HL-60 (cell line): ENCODE results near the gene SZRD1.

ENCODE experiments used
- DNase-seq, 2 experiments: peaks; one replicate each; pipeline ENCODE4 v3.0.0-alpha.2; 2010 to 2020; ENCODE audit warnings: low read depth in 1 of 2, low spot score in 1 of 2
- H3K27ac ChIP-seq: fragments of 250-450 bp; sonication (Bioruptor Pico); replicated peaks from 2 replicates; pipeline ENCODE4 v1.5.1; 2020; ENCODE audit warnings: mild to moderate bottlenecking, moderate library complexity
- H3K27me3 ChIP-seq: fragments of 250-450 bp; sonication (Bioruptor Pico); 2 replicates; pipeline ENCODE4 v1.5.1; 2021; ENCODE audit warnings: mild to moderate bottlenecking, moderate library complexity; ENCODE audit not compliant: insufficient read depth, poor library complexity, severe bottlenecking
- H3K4me3 ChIP-seq: replicated peaks from 2 replicates; pipeline ENCODE4 v1.5.1; 2011; ENCODE audit warnings: mild to moderate bottlenecking, control low read depth, low read length; ENCODE audit not compliant: insufficient read depth
- CTCF ChIP-seq: IDR thresholded peaks from one replicate; pipeline ENCODE4 v1.5.1; 2011; ENCODE audit warnings: low read length, control low read depth, inconsistent platforms; ENCODE audit not compliant: insufficient read depth
- GABPA ChIP-seq: IDR thresholded peaks from 2 replicates; pipeline ENCODE4 v1.6.1; 2012; ENCODE audit warnings: low read depth
- POLR2AphosphoS5 ChIP-seq: IDR thresholded peaks from 2 replicates; pipeline ENCODE4 v1.6.1; 2012; ENCODE audit warnings: low read depth
- SPI1 ChIP-seq: IDR thresholded peaks from 2 replicates; pipeline ENCODE4 v1.6.1; 2012; ENCODE audit warnings: low read depth, mild to moderate bottlenecking, borderline replicate concordance
- TF ChIP-seq, protein P1 (sequence below): IDR thresholded peaks from 2 replicates; pipeline ENCODE4 v1.6.1; 2012; ENCODE audit warnings: low read depth; ENCODE audit not compliant: insufficient replicate concordance

The SZRD1 gene

GRCh38 chr1:16410803-16411202 is 43.8 kb downstream of the SZRD1 start:
- Histone ChIP-seq H3K4me3 (no peak overlapping the region), H3K27me3 (no peaks in the 10 kb centered on the region), H3K27ac (no peak overlapping the region)
- no peak for DNase-seq
- TF ChIP-seq POLR2AphosphoS5 (no peak), CTCF (no peak), SPI1 (no peak), GABPA (no peak)
- TF ChIP-seq, protein P1, sequence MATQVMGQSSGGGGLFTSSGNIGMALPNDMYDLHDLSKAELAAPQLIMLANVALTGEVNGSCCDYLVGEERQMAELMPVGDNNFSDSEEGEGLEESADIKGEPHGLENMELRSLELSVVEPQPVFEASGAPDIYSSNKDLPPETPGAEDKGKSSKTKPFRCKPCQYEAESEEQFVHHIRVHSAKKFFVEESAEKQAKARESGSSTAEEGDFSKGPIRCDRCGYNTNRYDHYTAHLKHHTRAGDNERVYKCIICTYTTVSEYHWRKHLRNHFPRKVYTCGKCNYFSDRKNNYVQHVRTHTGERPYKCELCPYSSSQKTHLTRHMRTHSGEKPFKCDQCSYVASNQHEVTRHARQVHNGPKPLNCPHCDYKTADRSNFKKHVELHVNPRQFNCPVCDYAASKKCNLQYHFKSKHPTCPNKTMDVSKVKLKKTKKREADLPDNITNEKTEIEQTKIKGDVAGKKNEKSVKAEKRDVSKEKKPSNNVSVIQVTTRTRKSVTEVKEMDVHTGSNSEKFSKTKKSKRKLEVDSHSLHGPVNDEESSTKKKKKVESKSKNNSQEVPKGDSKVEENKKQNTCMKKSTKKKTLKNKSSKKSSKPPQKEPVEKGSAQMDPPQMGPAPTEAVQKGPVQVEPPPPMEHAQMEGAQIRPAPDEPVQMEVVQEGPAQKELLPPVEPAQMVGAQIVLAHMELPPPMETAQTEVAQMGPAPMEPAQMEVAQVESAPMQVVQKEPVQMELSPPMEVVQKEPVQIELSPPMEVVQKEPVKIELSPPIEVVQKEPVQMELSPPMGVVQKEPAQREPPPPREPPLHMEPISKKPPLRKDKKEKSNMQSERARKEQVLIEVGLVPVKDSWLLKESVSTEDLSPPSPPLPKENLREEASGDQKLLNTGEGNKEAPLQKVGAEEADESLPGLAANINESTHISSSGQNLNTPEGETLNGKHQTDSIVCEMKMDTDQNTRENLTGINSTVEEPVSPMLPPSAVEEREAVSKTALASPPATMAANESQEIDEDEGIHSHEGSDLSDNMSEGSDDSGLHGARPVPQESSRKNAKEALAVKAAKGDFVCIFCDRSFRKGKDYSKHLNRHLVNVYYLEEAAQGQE = no peak

- Histone ChIP-seq H3K27me3 (no peaks in the 10 kb centered on the region), H3K4me3 (no peak overlapping the region), H3K27ac (no peak overlapping the region)
- DNase-seq = no peak
- TF ChIP-seq CTCF (no peak), POLR2AphosphoS5 (no peak), GABPA (no peak), SPI1 (no peak)
- TF ChIP-seq, protein P1 = no peak
These were observed 46.1 kb downstream of the SZRD1 start for GRCh38 chr1:16413191-16413590.

- Histone ChIP-seq H3K27ac (no peak overlapping the region), H3K4me3 (no peak overlapping the region), H3K27me3 (no peaks in the 10 kb centered on the region)
- TF ChIP-seq CTCF = no peak
- no peak for TF ChIP-seq GABPA
- TF ChIP-seq, protein P1 = no peak
- no peak for TF ChIP-seq POLR2AphosphoS5
- TF ChIP-seq SPI1 = no peak
- no peak for DNase-seq
These were observed 51.9 kb downstream of the SZRD1 start for GRCh38 chr1:16418823-16419425.
